Posterior cingulate gyrus (tissue), 11 donors: ENCODE results near the gene LMAN2.

Source experiments
- DNase-seq, 10 donors: peaks; one replicate each; pipeline versions ENCODE4 v3.0.0 to v3.0.0-alpha.2; 2020 to 2021; ENCODE audit warnings: mixed read lengths in 3 of 10
- intact Hi-C: fragments of 100-400 bp; cut with DNase I; formaldehyde crosslinking; loops from one replicate; pipeline ENCODE4 v1.15.1; 2023

LMAN2 gene

GRCh38 chr5:177332896-177333260, 18.6 kb downstream of the LMAN2 start:
- DNase-seq, result peak in 2 of 10 donors; percentile 51 to 82
- intact Hi-C loops, result no loop called here

DNA sequence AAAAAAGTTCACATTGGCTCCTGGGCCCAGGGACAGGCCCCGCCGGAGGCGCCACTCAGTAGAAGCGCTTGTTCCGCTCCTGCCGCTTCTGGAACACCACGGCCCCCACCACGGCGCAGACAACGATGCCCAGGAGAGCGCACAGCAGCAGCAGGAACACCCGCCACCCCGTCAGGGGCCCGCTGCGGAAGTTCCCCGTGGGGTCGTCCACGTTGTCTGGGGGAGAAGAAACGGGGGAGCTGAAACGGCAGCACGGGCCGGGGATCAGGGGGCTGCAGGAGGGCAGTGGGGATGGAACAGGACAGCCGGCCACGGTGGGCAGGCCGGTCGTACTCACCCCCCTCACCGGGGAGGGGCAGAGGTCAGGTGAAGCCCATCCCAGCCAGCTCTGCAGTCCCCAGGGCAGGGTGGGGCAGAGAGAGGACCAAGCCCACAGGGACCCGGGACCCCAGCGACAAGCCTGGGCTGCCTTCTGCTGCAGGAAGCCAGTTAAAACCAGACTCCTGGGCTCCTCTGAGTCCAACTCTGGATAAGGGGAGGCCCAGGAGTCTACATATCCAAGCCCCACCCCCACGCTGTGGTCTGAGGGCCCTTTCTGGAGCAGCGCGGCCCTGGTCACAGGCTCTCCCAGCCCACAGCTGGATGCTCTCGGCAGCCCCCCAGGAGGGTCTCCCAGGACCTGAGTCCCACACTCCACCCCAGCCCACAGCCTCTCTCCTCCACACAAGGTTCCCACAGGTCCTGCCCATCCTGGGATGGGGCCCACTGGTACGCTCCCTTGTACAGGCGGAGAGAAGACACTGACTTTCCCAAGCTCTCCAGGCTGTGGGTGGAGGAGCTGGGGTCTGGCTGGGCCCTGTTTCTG, 19.2 kb downstream of the LMAN2 start:
- intact Hi-C loops, result no loop called here
- peak in 3 of 10 donors; percentile 55 to 71 (median 57) for DNase-seq

DNA sequence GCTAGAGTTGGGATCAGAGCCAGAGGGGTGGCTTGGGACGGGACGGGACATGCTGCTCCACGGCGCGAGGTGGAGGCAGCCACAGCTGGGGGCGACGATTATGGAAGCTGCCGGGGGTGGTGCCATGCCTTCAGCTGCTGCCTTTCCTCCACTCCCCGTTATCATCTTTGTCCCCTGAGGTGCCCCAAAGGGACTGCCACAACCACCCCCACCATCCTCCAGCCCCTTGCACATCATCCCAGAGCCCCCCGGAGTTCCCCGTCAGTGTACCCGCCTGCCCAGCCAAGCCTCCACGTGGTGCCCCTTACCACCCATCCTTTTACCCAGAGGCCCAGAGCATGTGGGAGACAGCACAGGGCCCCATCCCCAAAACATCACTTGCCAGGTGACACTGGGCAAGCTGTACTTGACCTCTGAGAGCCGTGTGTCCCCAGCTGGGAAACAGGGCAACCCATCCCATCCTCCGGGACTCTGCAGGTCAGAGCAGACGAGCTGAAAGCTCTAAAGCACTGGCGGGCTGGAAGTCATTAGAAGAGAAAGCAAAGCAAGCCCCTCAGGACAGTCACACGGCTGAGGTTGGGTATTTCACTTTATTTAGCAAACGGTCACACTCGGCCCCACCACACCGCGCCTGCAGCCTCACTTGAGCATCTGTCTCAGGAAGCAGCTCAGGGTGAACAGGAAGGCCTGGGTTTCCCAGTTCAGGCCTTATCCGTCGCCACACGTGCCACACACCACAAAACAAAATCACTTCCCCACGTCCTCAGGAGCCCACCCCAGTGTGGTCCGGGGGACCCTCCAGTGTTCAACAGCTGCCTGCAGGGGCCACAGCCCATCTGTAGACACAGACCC, 20.3 kb downstream of the LMAN2 start:
- intact Hi-C loops, result no loop called here
- DNase-seq, result peak in 4 of 10 donors; percentile 4 to 70 (median 38)

DNA sequence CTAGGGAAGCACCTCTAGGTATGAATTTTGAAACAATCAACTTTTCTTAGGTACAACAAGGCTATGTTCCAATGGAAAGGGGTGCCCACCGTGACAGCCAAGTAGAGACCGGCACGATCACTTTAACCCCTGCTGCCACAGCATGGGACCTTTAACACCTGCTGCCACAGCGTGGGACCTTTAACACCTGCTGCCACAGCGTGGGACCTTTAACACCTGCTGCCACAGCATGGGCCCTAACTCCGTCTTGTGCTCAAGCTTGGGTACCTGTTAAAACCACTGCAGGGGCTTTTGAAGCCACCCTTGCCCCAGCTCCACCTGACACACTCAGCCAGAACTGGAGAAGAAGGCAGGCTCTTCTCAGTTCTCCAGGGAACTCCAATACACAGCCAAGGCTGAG, 21.6 kb downstream of the LMAN2 start:
- DNase-seq, result peak in 3 of 10 donors; percentile 1 to 55 (median 43)
- intact Hi-C loops, result no loop called here

DNA sequence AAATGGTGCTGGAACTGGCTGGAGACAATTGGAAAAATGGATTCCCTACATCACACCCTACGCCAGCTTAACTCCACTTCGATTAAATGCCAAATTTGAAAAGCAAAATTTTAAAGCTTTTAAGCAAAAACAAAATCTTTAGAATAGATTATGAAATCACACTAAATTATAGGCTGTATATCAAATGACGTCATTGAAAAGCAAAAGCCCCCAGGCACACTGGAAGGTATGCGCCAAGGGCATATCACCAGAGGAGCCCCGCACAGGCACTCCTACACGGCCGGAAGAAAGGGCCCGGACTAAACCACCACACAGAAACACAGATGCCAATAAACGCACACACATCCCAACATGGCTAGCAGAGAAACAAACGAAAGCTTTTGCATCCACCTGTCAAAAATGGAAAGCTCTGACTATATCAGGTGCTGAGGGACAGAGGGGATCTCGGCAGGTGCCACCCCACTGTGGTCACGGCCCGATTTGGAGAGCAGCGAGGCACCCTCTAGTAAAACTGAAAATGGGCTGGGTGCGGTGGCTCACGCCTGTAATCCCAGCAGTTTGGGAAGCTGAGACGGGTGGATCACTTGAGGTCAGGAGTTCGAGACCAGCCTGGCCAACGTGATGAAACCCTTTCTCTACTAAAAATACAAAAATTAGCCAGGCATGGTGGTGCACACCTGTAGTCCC, 22.8 kb downstream of the LMAN2 start:
- intact Hi-C loops, result no loop called here
- DNase-seq, result peak in 3 of 10 donors; percentile 21 to 66 (median 44)

- intact Hi-C loops, result no loop called here
- peak in 3 of 10 donors; percentile 69 to 83 (median 77) for DNase-seq
Observed at GRCh38 chr5:177327539-177328522, 23.6 kb downstream of the LMAN2 start.

GRCh38 chr5:177325868-177326381, 25.5 kb downstream of the LMAN2 start:
- DNase-seq, result peak in 3 of 10 donors; percentile 8 to 48 (median 45)
- intact Hi-C loops, result no loop called here

- intact Hi-C loops, result no loop called here
- peak in 4 of 10 donors; percentile 8 to 84 (median 48) for DNase-seq
Observed at GRCh38 chr5:177320879-177321278, 30.6 kb downstream of the LMAN2 start.

GRCh38 chr5:177319913-177320588, 31.4 kb downstream of the LMAN2 start:
- peak in 4 of 10 donors; percentile 19 to 79 (median 47) for DNase-seq
- intact Hi-C loops, result loop anchor here (10.0 kb wide), 1 partner anchor 135 kb away; no protein-coding TSS in a partner anchor

- peak; percentile 56 to 93 (median 72) for DNase-seq
- intact Hi-C loops, result loop anchor here (10.0 kb wide), 1 partner anchor 137 kb away; no protein-coding TSS in a partner anchor
Observed at GRCh38 chr5:177317959-177318377, 33.5 kb downstream of the LMAN2 start.

DNA sequence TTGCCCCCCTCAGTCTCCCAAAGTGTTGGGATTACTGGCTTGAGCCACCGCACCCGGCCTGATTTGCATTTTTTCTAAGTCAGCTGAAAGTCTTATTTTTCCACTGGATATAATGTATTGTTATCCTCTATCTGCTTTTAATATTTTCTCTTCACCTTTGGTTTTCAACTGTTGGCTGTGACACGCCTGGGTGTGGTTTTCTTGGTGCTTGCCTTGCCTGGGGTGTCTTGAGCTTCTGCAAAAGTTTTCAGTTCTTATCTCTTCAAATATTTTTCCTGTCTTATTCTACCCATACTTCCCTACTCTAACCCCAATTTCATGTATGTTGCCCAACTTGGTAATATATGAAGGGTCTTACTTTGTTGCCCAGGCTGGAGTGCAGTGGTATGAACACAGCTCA, 35.5 kb downstream of the LMAN2 start:
- intact Hi-C loops, result loop anchor here (10.0 kb wide), 1 partner anchor 139 kb away; no protein-coding TSS in a partner anchor
- DNase-seq, result peak in 3 of 10 donors; percentile 14 to 22 (median 20)

DNA sequence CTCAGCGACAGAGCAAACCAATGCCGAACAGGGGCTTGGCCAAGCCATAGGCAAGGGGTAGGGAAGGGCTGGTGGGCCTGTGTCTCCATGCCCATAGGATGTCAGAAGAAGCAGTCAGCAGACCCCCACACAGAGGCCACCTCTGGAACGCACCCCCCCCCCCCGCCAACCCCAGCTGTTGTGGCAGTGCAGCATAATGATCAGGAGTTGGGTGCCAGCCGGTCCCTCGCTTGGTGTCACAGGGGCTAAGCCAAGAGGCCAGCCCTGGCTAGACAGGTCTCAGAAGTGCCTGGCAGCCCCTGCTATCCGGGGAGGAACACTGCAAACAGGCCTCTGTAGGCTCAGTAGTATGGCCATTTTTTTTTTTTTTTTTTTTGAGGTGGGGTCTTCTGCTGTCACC, 36.1 kb downstream of the LMAN2 start:
- intact Hi-C loops, result loop anchor here (10.0 kb wide), 1 partner anchor 139 kb away; no protein-coding TSS in a partner anchor
- peak in 1 of 10 donors; percentile 20 for DNase-seq

DNA sequence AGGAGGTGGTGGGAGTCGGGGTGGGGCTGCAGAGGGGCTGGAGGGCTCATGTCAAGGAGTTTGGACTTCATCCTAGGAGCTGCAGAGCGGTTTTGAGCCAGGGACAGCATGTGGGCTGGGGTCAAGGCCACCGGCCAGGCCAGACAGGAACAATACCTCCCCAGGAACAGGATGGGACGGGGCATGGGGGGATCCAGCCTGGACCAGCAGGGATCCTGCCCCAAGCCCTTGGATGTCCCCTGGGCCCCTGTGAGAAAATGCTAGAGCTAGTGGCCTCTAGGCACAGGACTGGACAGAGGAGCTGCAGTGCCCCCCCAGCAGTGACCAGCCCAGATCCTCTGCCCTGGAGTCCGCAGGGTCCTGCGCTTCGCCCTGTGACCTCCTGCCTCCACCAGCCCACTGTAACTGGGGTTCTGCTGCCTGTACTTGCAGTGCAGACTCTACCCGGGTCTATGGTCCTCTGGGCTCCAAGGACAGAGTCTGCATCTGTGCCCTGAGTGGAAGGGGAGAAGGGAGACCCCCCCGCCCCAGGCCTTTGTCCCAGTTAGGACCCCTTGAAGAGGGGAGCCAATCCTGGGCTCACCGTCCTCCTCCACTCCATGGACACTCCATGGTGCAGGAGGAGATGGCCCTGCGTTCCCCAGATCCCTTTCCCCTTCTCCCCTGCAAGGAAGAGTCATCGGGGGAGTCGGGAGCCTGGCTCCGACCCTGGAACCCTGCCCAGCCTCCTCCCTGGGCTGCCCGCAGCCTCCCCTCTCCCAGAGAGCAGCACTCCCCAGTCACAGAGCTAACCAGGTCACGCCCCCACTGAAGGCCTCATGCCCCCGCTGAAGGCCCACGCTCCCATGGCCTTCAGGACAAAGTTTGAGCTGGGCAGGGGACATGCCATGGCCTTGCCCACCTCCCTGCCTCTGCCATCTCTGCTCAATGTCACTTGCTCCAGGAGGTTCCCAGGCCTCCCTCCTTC, 36.8 kb downstream of the LMAN2 start:
- intact Hi-C loops, result loop anchor here (10.0 kb wide), 1 partner anchor 140 kb away; no protein-coding TSS in a partner anchor
- DNase-seq, result peak in 3 of 10 donors; percentile 26 to 65 (median 57)

- DNase-seq, result peak in 2 of 10 donors; percentile 31 to 38
- intact Hi-C loops, result loop anchor here (10.0 kb wide), 1 partner anchor 141 kb away; no protein-coding TSS in a partner anchor
Observed at GRCh38 chr5:177313561-177314259, 37.8 kb downstream of the LMAN2 start.

DNA sequence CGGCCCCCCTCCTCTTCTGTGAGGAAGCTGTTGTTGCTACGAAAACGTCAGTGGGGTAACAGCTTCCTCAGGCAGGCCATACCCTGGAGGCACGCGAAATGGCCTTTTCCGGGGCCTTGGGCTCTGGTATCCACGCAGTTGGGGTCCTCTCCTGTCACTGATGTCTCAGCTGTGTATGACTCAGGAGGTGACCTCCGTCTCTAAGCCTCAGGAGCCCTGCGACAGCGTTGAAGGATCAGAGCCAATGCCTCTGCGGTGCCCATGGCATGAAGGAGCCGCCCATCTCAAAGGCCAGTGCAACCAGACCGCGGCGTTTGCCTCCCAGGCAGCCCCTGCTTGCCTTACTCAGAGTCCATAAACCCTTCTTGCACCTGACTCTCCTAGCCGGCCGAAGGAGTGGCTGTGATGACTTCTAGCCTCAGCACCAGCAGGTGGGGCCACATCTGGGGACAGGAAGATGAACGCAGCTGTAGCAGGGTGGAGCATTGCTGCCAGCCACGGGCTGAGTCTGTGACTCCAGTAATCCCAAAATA, 38.8 kb downstream of the LMAN2 start:
- intact Hi-C loops, result loop anchor here (10.0 kb wide), 1 partner anchor 142 kb away; no protein-coding TSS in a partner anchor

More for the DNA sequence above, 38.8 kb downstream of the LMAN2 start:
- DNase-seq, result peak in 3 of 10 donors; percentile 19 to 82 (median 74)
